ENCODE results near the gene TSC22D3. TPM values are rescaled to one million over a fixed set of nuclear protein-coding genes. Genes with fewer than 3 reads are reported as not detected.

The TSC22D3 gene
- total and polyA plus RNA-seq, 2 donors (not counting 1 experiment from before 2014, with no cell fraction given), result 447 to 3,050 TPM

GRCh38 chrX:107729558-107730297 is 45.9 kb downstream of the TSC22D3 start:
- H3K27me3 Mint-ChIP-seq, result no peaks in the 10 kb centered on the region
- no peak overlapping the region for H3K9ac ChIP-seq (ENCODE audit: low read length)
- H3K4me1 Mint-ChIP-seq, result peaks cover 12% of the 10 kb centered on the region
- TF ChIP-seq CTCF (IDR thresholded peaks at IDR 0.05), result no peak
- TF ChIP-seq EZH2 (IDR thresholded peaks at IDR 0.05; ENCODE audit: borderline replicate concordance, insufficient read depth, low read depth, low read length, poor library complexity, severe bottlenecking), result no peak
- peak; percentile 41 for ATAC-seq (ENCODE audit: low read depth)
- DNase-seq, result no peak
- no peak overlapping the region for H3K4me2 ChIP-seq (replicated peaks; ENCODE audit: low read depth, low read length, poor library complexity, severe bottlenecking)
- no peaks in the 10 kb centered on the region for H3K9me3 Mint-ChIP-seq (ENCODE audit: insufficient read depth)
- intact Hi-C loops (cut with micrococcal nuclease), result no loop called here
- no peak overlapping the region for H2AFZ ChIP-seq (ENCODE audit: insufficient read depth, low read depth, low read length, poor library complexity, severe bottlenecking)
- H3K9me3 ChIP-seq (ENCODE audit: control extremely low read depth in 1 of 3, control insufficient read depth in 2 of 3, insufficient read depth in 1 of 3, low read length in 2 of 3), result no peaks in the 10 kb centered on the region
- H3K79me2 ChIP-seq (ENCODE audit: control insufficient read depth, insufficient read depth, low read length), result no peaks in the 10 kb centered on the region
- H3K27me3 ChIP-seq (replicated peaks in 1 of 4; ENCODE audit: control extremely low read depth in 1 of 4, control insufficient read depth in 3 of 4, insufficient read depth in 4 of 4, low read length in 3 of 4), result no peaks in the 10 kb centered on the region
- no peaks in the 10 kb centered on the region for H3K36me3 ChIP-seq (replicated peaks in 1 of 2; ENCODE audit: control extremely low read depth in 1 of 2, control insufficient read depth in 1 of 2, extremely low read depth in 1 of 2, insufficient read depth in 2 of 2, low read length in 1 of 2)
- no peak overlapping the region for H3K4me3 Mint-ChIP-seq
- 60% methylated on average over 1 of the region's 8 CpGs for WGBS (ENCODE audit: insufficient coverage)
- H3K4me3 ChIP-seq (ENCODE audit: control extremely low read depth in 1 of 5, extremely low read depth in 1 of 5, insufficient read depth in 1 of 5, low read depth in 2 of 5, low read length in 4 of 5), result no peak overlapping the region
- peaks cover 0 to 4% of the 10 kb centered on the region in 2 donors for H3K4me1 ChIP-seq (ENCODE audit: control insufficient read depth in 2 of 2, insufficient read depth in 2 of 2, low read length in 2 of 2)
- ChIA-PET CTCF (interaction anchor here (1.1 to 1.9 kb wide), 4 partner anchors 10 to 71 kb away, joined by 3 to 6 read pairs (median 4); no protein-coding TSS in a partner anchor), POLR2A (no interaction called here)
- H3K27ac Mint-ChIP-seq, result no peak overlapping the region
- no peak overlapping the region for H3K27ac ChIP-seq (ENCODE audit: low read length in 2 of 2)
- no peaks in the 10 kb centered on the region for H4K20me1 ChIP-seq (ENCODE audit: control insufficient read depth, insufficient read depth, low read length, poor library complexity, severe bottlenecking)

- TF ChIP-seq CTCF (IDR thresholded peaks at IDR 0.05) (no peak), EZH2 (IDR thresholded peaks at IDR 0.05; ENCODE audit: borderline replicate concordance, insufficient read depth, low read depth, low read length, poor library complexity, severe bottlenecking) (no peak)
- Mint-ChIP-seq H3K9me3 (ENCODE audit: insufficient read depth) (no peaks in the 10 kb centered on the region), H3K4me1 (peaks cover 12% of the 10 kb centered on the region), H3K27me3 (no peaks in the 10 kb centered on the region), H3K4me3 (no peak overlapping the region), H3K27ac (no peak overlapping the region)
- ChIA-PET POLR2A (no interaction called here), CTCF (interaction anchor here (1.1 to 1.9 kb wide), 4 partner anchors 9 to 70 kb away, joined by 3 to 6 read pairs (median 4); no protein-coding TSS in a partner anchor)
- intact Hi-C loops (cut with micrococcal nuclease), result no loop called here
- H3K36me3 ChIP-seq (replicated peaks in 1 of 2; ENCODE audit: control extremely low read depth in 1 of 2, control insufficient read depth in 1 of 2, extremely low read depth in 1 of 2, insufficient read depth in 2 of 2, low read length in 1 of 2), result no peaks in the 10 kb centered on the region
- ATAC-seq (ENCODE audit: low read depth), result no peak
- no peak overlapping the region for H3K4me2 ChIP-seq (replicated peaks; ENCODE audit: low read depth, low read length, poor library complexity, severe bottlenecking)
- no peaks in the 10 kb centered on the region for H3K27me3 ChIP-seq (replicated peaks in 1 of 4; ENCODE audit: control extremely low read depth in 1 of 4, control insufficient read depth in 3 of 4, insufficient read depth in 4 of 4, low read length in 3 of 4)
- H3K79me2 ChIP-seq (ENCODE audit: control insufficient read depth, insufficient read depth, low read length), result no peaks in the 10 kb centered on the region
- H2AFZ ChIP-seq (ENCODE audit: insufficient read depth, low read depth, low read length, poor library complexity, severe bottlenecking), result no peak overlapping the region
- no peaks in the 10 kb centered on the region for H3K9me3 ChIP-seq (ENCODE audit: control extremely low read depth in 1 of 3, control insufficient read depth in 2 of 3, insufficient read depth in 1 of 3, low read length in 2 of 3)
- no peak for DNase-seq
- H3K27ac ChIP-seq (ENCODE audit: low read length in 2 of 2), result no peak overlapping the region
- no peak overlapping the region for H3K4me3 ChIP-seq (ENCODE audit: control extremely low read depth in 1 of 5, extremely low read depth in 1 of 5, insufficient read depth in 1 of 5, low read depth in 2 of 5, low read length in 4 of 5)
- WGBS (ENCODE audit: insufficient coverage), result 100% methylated on average over 2 of the region's 4 CpGs
- H3K9ac ChIP-seq (ENCODE audit: low read length), result no peak overlapping the region
- H3K4me1 ChIP-seq (ENCODE audit: control insufficient read depth in 2 of 2, insufficient read depth in 2 of 2, low read length in 2 of 2), result peaks cover 0 to 4% of the 10 kb centered on the region in 2 donors
- no peaks in the 10 kb centered on the region for H4K20me1 ChIP-seq (ENCODE audit: control insufficient read depth, insufficient read depth, low read length, poor library complexity, severe bottlenecking)
These were observed 47.1 kb downstream of the TSC22D3 start for GRCh38 chrX:107728371-107729099.
